Body of pancreas (tissue), 4 donors: ENCODE measurements around the gene EDN2. TPM values are rescaled to one million over a fixed set of nuclear protein-coding genes. Genes with fewer than 3 reads are reported as not detected.

Source experiments
- ATAC-seq: fragments of 150-250 bp; one replicate; pipeline ENCODE4 v1.9.1; 2016
- DNase-seq, 4 donors: peaks; one replicate each; pipeline ENCODE4 v3.0.0-alpha.2; 2019
- H3K27ac ChIP-seq, 4 donors: fragments of 200-600 bp; sonication (generic); 1 replicate in 3 of 4; 2 replicates in 1 of 4; pipeline versions ENCODE4 v1.5.1 to v1.6.1; 2016 to 2019; ENCODE audit warnings: mild to moderate bottlenecking in 1 of 4, mixed read lengths in 1 of 4, moderate library complexity in 1 of 4
- H3K27me3 ChIP-seq, 2 donors: fragments of 200-600 bp; sonication (generic); one replicate each; pipeline ENCODE4 v1.6.0; 2016; ENCODE audit warnings: mild to moderate bottlenecking in 1 of 2
- H3K36me3 ChIP-seq, 2 donors: fragments of 200-600 bp; sonication (generic); replicated peaks in 1 of 2; 2 replicates each; pipeline ENCODE4 v1.5.1; 2016; ENCODE audit warnings: low read depth in 2 of 2; ENCODE audit not compliant: insufficient read depth in 1 of 2
- H3K4me1 ChIP-seq: fragments of 200-600 bp; sonication (generic); one replicate; pipeline ENCODE4 v1.6.0; 2016
- H3K4me3 ChIP-seq, 2 donors: fragments of 200-600 bp; sonication (generic); 1 replicate in 1 of 2; 2 replicates in 1 of 2; pipeline ENCODE4 v1.5.1; 2016 to 2019
- H3K9me3 ChIP-seq, 3 donors: fragments of 200-600 bp; sonication (generic); 1 replicate in 2 of 3; 2 replicates in 1 of 3; pipeline ENCODE4 v1.5.1; 2016
- POLR2A ChIP-seq, 3 donors: fragments of 450-650 bp; IDR thresholded peaks; one replicate each; pipeline ENCODE4 v1.6.1; 2016; ENCODE audit warnings: antibody characterized with exemption in 3 of 3, mild to moderate bottlenecking in 2 of 3
- WGBS, 2 donors: methylation state at CpG; one replicate each; pipeline ENCODE4 v1.1.5; 2017; 5-methylcytosine and 5-hydroxymethylcytosine counted together
- intact Hi-C: fragments of 100-400 bp; cut with DNase I; formaldehyde crosslinking; loops from one replicate; pipeline ENCODE4 v1.15.1; 2023
- total RNA-seq, 2 donors: library from RNA; depleted of rRNA; stranded (reverse); fragments of >200 nt; gene quantifications; one replicate each; pipeline ENCODE4 v1.1.0, GENCODE V29; 2016
- TF ChIP-seq, protein P1 (sequence below), 7 experiments: fragments of 450-650 bp in 4 of 7; fragments of 200-600 bp in 3 of 7; sonication (generic) in 3 of 7; IDR thresholded peaks; one replicate each; pipeline ENCODE4 v1.5.1; 2016 to 2019; ENCODE audit warnings: antibody characterized with exemption in 7 of 7

EDN2 gene
- total RNA-seq, 2 donors from 2014 or later: 3.6 TPM

DNA sequence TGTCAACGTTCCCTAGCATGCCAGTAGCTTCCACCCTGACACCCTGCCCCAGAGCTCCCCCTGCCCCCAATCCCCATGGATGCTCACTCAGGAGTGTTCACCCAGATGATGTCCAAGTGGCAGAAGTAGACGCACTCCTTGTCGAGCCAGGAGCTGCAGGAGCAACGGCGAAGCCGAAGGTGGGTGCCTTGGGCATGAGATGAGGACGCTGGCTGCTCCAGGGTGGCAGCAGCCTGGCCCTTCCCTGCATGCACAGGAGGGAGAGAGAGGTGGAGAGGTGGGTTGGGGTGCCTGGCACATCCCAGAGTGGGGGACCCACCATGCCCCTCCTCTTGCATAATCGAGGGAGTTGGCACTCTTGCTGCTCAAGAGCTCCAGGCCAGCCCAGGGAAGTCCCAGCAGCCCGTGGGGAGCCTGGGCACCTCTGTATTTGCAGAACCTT is 502 bp downstream of the EDN2 start:
- H3K36me3 ChIP-seq: no peaks in the 10 kb centered on the region
- intact Hi-C loops: no loop called here
- H3K9me3 ChIP-seq: no peaks in the 10 kb centered on the region
- peaks cover 68% of the 10 kb centered on the region for H3K4me1 ChIP-seq
- no peaks in the 10 kb centered on the region for H3K27me3 ChIP-seq
- ATAC-seq: no peak
- 51 to 68% methylated on average over 8 to 9 of the region's 9 CpGs for WGBS, 2 donors
- no peak for TF ChIP-seq POLR2A (IDR thresholded peaks at IDR 0.05)
- TF ChIP-seq, protein P1, sequence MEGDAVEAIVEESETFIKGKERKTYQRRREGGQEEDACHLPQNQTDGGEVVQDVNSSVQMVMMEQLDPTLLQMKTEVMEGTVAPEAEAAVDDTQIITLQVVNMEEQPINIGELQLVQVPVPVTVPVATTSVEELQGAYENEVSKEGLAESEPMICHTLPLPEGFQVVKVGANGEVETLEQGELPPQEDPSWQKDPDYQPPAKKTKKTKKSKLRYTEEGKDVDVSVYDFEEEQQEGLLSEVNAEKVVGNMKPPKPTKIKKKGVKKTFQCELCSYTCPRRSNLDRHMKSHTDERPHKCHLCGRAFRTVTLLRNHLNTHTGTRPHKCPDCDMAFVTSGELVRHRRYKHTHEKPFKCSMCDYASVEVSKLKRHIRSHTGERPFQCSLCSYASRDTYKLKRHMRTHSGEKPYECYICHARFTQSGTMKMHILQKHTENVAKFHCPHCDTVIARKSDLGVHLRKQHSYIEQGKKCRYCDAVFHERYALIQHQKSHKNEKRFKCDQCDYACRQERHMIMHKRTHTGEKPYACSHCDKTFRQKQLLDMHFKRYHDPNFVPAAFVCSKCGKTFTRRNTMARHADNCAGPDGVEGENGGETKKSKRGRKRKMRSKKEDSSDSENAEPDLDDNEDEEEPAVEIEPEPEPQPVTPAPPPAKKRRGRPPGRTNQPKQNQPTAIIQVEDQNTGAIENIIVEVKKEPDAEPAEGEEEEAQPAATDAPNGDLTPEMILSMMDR (IDR thresholded peaks at IDR 0.05): no peak
- DNase-seq: no peak
- no peak overlapping the region for H3K4me3 ChIP-seq
- H3K27ac ChIP-seq: peak overlapping the region; percentile 44 to 82 (median 80)

DNA sequence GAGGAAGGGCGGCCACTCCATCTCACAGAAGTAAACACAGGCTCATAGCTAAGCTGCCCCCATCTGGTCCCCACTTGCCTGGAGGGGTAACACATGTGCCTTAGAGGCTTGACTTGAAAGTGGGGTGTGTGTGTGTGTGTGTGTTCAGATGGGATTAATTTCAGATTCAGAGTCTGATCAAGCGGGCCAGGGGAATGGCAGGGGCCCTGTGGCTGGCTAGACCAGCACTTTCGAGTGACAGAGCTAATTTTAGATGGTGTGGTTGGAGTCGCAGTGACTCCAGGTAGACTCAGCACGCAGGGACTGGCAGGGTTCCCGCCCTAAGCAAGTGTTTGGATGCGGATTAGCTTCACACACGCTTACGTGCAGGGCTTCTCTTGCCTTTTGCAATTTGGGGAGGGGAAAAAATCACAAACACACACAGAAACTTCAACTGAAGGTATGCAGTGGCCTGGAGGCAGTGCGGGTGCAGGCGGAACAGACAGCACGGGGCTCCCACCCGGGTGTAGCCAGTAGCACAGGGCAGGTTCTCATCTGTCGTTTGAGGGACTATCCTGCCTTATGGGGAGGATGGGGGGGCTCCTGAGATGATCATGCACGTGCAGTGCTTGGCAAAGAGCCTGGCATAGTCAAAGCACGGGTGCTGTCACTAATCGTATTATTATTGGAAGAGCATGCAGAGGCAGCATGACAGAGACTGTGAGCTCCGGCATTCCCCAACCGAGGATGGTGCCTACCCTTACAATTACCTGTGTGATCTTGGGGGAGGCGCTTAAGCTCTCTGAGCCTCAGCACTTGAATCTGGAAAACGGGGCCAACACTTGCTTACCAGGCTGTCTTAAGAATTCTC is 1.3 kb downstream of the EDN2 start:
- no peaks in the 10 kb centered on the region for H3K9me3 ChIP-seq
- peaks cover 68% of the 10 kb centered on the region for H3K4me1 ChIP-seq
- ATAC-seq (no peak), DNase-seq (no peak)
- no peaks in the 10 kb centered on the region for H3K36me3 ChIP-seq
- H3K27me3 ChIP-seq: no peaks in the 10 kb centered on the region
- H3K27ac ChIP-seq: peak overlapping the region in 2 of 4 donors; percentile 59 to 78
- WGBS, 2 donors: 75 to 76% methylated on average over 20 to 21 of the region's 21 CpGs
- H3K4me3 ChIP-seq: no peak overlapping the region
- TF ChIP-seq POLR2A (IDR thresholded peaks at IDR 0.05): no peak
- TF ChIP-seq, protein P1 (IDR thresholded peaks at IDR 0.05): no peak
- intact Hi-C loops: no loop called here

DNA sequence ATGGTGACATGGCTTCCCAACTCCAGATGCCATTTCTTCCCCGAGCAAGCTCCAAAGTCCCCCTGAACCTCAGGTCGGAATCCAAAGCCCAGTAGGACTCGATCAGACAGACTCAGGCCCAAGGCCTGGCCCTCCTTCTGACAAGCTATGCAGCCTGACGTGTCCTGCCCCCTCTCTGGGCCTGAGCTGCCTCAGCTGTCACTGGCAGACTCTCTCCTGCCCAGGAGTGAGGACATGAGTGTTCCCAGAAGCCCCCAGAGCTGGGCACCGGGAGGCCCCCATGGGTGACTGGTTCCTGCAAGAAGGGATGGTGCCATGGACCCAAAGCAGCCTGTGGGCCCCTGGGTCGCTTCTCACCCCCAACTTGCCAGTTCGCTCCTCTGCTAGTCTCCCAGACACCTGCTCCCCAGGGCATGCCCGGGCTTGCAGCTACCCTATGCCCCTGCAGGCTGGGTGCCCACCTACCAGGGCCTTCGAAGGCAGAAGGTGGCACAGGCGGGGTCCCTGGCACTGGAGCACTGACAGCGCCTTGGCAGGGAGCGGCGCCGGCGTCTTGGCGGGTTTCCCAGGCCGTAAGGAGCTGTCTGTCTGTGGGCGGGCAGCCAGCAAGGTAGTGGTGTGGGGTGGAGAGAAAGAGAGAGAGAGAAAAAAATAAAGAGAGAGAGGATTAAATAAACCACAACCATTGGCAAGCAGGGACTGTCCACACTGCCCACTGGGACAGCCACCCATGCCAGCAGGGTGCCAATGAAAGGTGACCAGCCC is 2.3 kb downstream of the EDN2 start:
- DNase-seq: peak; percentile 75 to 94 (median 86)
- 32% methylated on average over 14 to 18 of the region's 18 CpGs for WGBS, 2 donors
- no peaks in the 10 kb centered on the region for H3K9me3 ChIP-seq
- peaks cover 69% of the 10 kb centered on the region for H3K4me1 ChIP-seq
- no peaks in the 10 kb centered on the region for H3K27me3 ChIP-seq
- TF ChIP-seq, protein P1 (IDR thresholded peaks at IDR 0.05): no peak
- no peak for TF ChIP-seq POLR2A (IDR thresholded peaks at IDR 0.05)
- H3K36me3 ChIP-seq: no peaks in the 10 kb centered on the region
- intact Hi-C loops: no loop called here
- peak overlapping the region in 3 of 4 donors; percentile 1 to 59 (median 29) for H3K27ac ChIP-seq
- peak; percentile 6 for ATAC-seq
- H3K4me3 ChIP-seq: no peak overlapping the region

DNA sequence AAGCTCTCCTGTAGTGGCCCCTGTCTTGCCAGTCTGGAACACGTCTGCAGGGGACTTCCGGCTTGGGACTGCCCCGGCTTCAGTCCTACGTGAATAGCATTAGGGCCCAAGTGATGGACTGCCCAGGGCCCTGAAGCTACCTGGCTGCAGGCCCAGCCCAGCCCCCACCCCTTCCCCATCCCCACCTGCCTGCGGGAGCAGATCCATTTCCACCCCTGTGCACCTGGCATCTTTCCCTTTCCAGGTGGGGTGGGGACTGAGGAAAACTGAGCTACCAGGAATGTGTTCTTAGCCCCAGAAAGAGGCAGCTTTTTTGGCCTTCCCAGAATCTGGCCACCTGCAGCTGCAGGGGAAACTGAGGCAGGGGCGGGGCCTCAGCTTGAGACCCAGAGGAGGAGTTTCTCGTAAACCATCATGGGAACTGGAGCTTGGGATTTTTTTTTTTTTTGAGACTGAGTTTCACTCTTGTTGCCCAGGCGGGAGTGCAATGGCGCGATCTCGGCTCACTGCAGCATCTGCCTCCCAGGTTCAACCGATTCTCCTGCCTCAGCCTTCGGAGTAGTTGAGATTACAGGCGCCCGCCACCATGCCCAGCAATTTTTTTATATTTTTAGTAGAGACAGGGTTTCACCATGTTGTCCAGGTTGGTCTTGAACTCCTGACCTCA is 3.2 kb downstream of the EDN2 start:
- Histone ChIP-seq H3K4me1 (peaks cover 69% of the 10 kb centered on the region), H3K27ac (no peak overlapping the region), H3K9me3 (no peaks in the 10 kb centered on the region), H3K4me3 (no peak overlapping the region), H3K27me3 (no peaks in the 10 kb centered on the region), H3K36me3 (no peaks in the 10 kb centered on the region)
- no peak for ATAC-seq
- WGBS, 2 donors: 77 to 89% methylated on average over 12 to 14 of the region's 15 CpGs
- TF ChIP-seq, protein P1 (IDR thresholded peaks at IDR 0.05): no peak
- no peak for TF ChIP-seq POLR2A (IDR thresholded peaks at IDR 0.05)
- intact Hi-C loops: no loop called here
- peak in 1 of 4 donors; percentile 29 for DNase-seq
